ENCODE data around the gene PTCH1. TPM values are rescaled to one million over a fixed set of nuclear protein-coding genes. Genes with fewer than 3 reads are reported as not detected.

Gene PTCH1
- total RNA-seq, 1 experiment from 2014 or later, result 15.2 TPM

- POLR2A ChIA-PET, result no interaction called here
- Histone ChIP-seq H3K9me3 (ENCODE audit: control insufficient read depth in 1 of 2, insufficient read depth in 1 of 2, low read depth in 1 of 2, low read length in 2 of 2) (no peaks in the 10 kb centered on the region), H2AFZ (ENCODE audit: low read depth, low read length, poor library complexity, severe bottlenecking) (no peak overlapping the region), H3K4me2 (ENCODE audit: low read length) (no peak overlapping the region), H3K27ac (ENCODE audit: low read depth, low read length) (no peak overlapping the region), H3K4me1 (ENCODE audit: control insufficient read depth in 1 of 2, insufficient read depth in 2 of 2, low read length in 2 of 2) (no peaks in the 10 kb centered on the region), H3K9ac (ENCODE audit: low read length) (no peak overlapping the region), H4K20me1 (ENCODE audit: insufficient read depth) (no peaks in the 10 kb centered on the region), H3K4me3 (replicated peaks in 1 of 2; ENCODE audit: low read depth in 1 of 2, low read length in 2 of 2) (no peak overlapping the region), H3K27me3 (ENCODE audit: insufficient read depth, low read length) (no peaks in the 10 kb centered on the region), H3K36me3 (ENCODE audit: control insufficient read depth in 1 of 2, insufficient read depth in 2 of 2, low read length in 2 of 2) (no peaks in the 10 kb centered on the region; a peak in 2 of 4 replicates), H3K79me2 (ENCODE audit: insufficient read depth, low read length) (no peaks in the 10 kb centered on the region), H3K9me2 (ENCODE audit: insufficient read depth) (no peaks in the 10 kb centered on the region)
- intact Hi-C loops (cut with micrococcal nuclease), result no loop called here
- TF ChIP-seq EZH2phosphoT487 (IDR thresholded peaks at IDR 0.05; ENCODE audit: borderline replicate concordance) (no peak), FOSL1 (IDR thresholded peaks at IDR 0.05; ENCODE audit: low read depth) (no peak), CBX3 (IDR thresholded peaks at IDR 0.05; ENCODE audit: low read depth) (no peak), SRF (IDR thresholded peaks at IDR 0.05; ENCODE audit: low read depth) (no peak), ZFX (IDR thresholded peaks at IDR 0.05) (no peak), RAD21 (IDR thresholded peaks at IDR 0.05; ENCODE audit: low read depth) (no peak), JUND (IDR thresholded peaks at IDR 0.05) (no peak), TCF7L2 (IDR thresholded peaks at IDR 0.05; ENCODE audit: borderline replicate concordance, extremely low read depth, insufficient read depth, insufficient read length) (no peak), EZH2 (IDR thresholded peaks at IDR 0.05) (no peak), YY1 (IDR thresholded peaks at IDR 0.05; ENCODE audit: extremely low read depth, insufficient replicate concordance, low read depth, low read length) (no peak), SP1 (IDR thresholded peaks at IDR 0.05; ENCODE audit: low read depth) (no peak), POLR2A (IDR thresholded peaks at IDR 0.05; ENCODE audit: borderline replicate concordance, extremely low read depth, insufficient read depth, insufficient read length) (no peak), POLR2AphosphoS5 (IDR thresholded peaks at IDR 0.05; ENCODE audit: low read depth, low read length) (no peak), SIN3A (IDR thresholded peaks at IDR 0.05; ENCODE audit: low read depth) (no peak), CTCF (IDR thresholded peaks at IDR 0.05 in 2 of 3, conservative IDR thresholded peaks at IDR 0.05 in 1 of 3; ENCODE audit: borderline replicate concordance in 1 of 3, insufficient read depth in 1 of 3, low read depth in 2 of 3, low read length in 2 of 3) (no peak)
- TF ChIP-seq, protein P1, sequence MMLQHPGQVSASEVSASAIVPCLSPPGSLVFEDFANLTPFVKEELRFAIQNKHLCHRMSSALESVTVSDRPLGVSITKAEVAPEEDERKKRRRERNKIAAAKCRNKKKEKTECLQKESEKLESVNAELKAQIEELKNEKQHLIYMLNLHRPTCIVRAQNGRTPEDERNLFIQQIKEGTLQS (IDR thresholded peaks at IDR 0.05), result no peak
- TF ChIP-seq, protein P2, sequence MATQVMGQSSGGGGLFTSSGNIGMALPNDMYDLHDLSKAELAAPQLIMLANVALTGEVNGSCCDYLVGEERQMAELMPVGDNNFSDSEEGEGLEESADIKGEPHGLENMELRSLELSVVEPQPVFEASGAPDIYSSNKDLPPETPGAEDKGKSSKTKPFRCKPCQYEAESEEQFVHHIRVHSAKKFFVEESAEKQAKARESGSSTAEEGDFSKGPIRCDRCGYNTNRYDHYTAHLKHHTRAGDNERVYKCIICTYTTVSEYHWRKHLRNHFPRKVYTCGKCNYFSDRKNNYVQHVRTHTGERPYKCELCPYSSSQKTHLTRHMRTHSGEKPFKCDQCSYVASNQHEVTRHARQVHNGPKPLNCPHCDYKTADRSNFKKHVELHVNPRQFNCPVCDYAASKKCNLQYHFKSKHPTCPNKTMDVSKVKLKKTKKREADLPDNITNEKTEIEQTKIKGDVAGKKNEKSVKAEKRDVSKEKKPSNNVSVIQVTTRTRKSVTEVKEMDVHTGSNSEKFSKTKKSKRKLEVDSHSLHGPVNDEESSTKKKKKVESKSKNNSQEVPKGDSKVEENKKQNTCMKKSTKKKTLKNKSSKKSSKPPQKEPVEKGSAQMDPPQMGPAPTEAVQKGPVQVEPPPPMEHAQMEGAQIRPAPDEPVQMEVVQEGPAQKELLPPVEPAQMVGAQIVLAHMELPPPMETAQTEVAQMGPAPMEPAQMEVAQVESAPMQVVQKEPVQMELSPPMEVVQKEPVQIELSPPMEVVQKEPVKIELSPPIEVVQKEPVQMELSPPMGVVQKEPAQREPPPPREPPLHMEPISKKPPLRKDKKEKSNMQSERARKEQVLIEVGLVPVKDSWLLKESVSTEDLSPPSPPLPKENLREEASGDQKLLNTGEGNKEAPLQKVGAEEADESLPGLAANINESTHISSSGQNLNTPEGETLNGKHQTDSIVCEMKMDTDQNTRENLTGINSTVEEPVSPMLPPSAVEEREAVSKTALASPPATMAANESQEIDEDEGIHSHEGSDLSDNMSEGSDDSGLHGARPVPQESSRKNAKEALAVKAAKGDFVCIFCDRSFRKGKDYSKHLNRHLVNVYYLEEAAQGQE (IDR thresholded peaks at IDR 0.05; ENCODE audit: low read depth), result no peak
- CTCF ChIA-PET, result no interaction called here
- DNase-seq (ENCODE audit: low read depth, low spot score) (no peak), ATAC-seq (no peak)
- BruUV-seq (replicated peaks), result no TSS peak
- RAD21 ChIA-PET (ENCODE audit: low non-redundant PET in 1 of 2, low total read pairs in 2 of 2, uncharacterized antibody in 2 of 2, unreplicated experiment in 2 of 2), result no interaction called here
Observed at GRCh38 chr9:95484225-95484624, 32.5 kb downstream of the PTCH1 start.

All from HCT116 (cell line).